Ishikawa (cell line): ENCODE measurements around the gene SLC44A2.

Experiments used
- EP300 ChIP-seq: IDR thresholded peaks from 2 replicates; pipeline ENCODE4 v1.6.1; 2012; ENCODE audit warnings: borderline replicate concordance
- FOXM1 ChIP-seq: IDR thresholded peaks from 2 replicates; pipeline ENCODE4 v1.6.1; 2012; ENCODE audit warnings: low read depth, borderline replicate concordance
- TEAD4 ChIP-seq: IDR thresholded peaks from 2 replicates; pipeline ENCODE4 v1.6.1; 2012
- TF ChIP-seq, protein P1 (sequence below): IDR thresholded peaks from 2 replicates; pipeline ENCODE4 v1.6.1; 2012
- TF ChIP-seq, protein P2 (sequence below): IDR thresholded peaks from 2 replicates; pipeline ENCODE4 v1.6.1; 2012; ENCODE audit warnings: low read depth, mild to moderate bottlenecking

DNA sequence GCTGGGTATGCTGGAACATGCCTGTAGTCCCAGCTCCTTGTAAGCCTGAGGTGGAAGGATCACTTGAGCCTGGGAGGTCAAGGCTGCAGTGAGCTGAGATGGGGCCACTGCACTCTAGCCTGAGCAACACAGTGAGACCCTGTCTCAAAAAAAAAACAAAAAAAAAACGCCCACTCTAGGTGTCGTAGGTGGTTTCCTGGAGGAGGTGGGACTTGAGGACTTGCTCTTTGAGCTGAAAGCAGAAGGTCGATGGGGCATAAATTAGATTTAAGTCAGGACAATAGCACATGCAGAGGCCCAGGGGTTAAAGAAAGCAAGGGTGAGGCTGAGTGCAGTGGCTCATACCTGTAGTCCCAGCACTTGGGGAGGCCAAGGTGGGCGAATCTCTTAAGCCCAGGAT is 15.9 kb downstream of the SLC44A2 start:
- TF ChIP-seq EP300 (no peak), FOXM1 (no peak), TEAD4 (no peak)
- TF ChIP-seq, protein P1, sequence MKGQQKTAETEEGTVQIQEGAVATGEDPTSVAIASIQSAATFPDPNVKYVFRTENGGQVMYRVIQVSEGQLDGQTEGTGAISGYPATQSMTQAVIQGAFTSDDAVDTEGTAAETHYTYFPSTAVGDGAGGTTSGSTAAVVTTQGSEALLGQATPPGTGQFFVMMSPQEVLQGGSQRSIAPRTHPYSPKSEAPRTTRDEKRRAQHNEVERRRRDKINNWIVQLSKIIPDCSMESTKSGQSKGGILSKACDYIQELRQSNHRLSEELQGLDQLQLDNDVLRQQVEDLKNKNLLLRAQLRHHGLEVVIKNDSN, result no peak
- TF ChIP-seq, protein P2, sequence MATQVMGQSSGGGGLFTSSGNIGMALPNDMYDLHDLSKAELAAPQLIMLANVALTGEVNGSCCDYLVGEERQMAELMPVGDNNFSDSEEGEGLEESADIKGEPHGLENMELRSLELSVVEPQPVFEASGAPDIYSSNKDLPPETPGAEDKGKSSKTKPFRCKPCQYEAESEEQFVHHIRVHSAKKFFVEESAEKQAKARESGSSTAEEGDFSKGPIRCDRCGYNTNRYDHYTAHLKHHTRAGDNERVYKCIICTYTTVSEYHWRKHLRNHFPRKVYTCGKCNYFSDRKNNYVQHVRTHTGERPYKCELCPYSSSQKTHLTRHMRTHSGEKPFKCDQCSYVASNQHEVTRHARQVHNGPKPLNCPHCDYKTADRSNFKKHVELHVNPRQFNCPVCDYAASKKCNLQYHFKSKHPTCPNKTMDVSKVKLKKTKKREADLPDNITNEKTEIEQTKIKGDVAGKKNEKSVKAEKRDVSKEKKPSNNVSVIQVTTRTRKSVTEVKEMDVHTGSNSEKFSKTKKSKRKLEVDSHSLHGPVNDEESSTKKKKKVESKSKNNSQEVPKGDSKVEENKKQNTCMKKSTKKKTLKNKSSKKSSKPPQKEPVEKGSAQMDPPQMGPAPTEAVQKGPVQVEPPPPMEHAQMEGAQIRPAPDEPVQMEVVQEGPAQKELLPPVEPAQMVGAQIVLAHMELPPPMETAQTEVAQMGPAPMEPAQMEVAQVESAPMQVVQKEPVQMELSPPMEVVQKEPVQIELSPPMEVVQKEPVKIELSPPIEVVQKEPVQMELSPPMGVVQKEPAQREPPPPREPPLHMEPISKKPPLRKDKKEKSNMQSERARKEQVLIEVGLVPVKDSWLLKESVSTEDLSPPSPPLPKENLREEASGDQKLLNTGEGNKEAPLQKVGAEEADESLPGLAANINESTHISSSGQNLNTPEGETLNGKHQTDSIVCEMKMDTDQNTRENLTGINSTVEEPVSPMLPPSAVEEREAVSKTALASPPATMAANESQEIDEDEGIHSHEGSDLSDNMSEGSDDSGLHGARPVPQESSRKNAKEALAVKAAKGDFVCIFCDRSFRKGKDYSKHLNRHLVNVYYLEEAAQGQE, result no peak
